ENCODE results near the gene KPNA1. TPM values are rescaled to one million over a fixed set of nuclear protein-coding genes. Genes with fewer than 3 reads are reported as not detected.

The KPNA1 gene
- total RNA-seq, 1 experiment from 2014 or later, result 118 TPM

- Histone ChIP-seq H3K4me3 (ENCODE audit: low read depth in 2 of 2, low read length in 2 of 2) (no peak overlapping the region), H3K4me1 (ENCODE audit: control insufficient read depth, insufficient read depth, low read length) (no peaks in the 10 kb centered on the region; the same call in 1 of the 2 replicates), H3K36me3 (ENCODE audit: control insufficient read depth, insufficient read depth, low read length) (peaks cover 4% of the 10 kb centered on the region), H3K9me3 (ENCODE audit: control insufficient read depth, insufficient read depth, low read depth, low read length) (no peaks in the 10 kb centered on the region), H3K27ac (ENCODE audit: low read length) (no peak overlapping the region), H3K27me3 (ENCODE audit: control insufficient read depth, insufficient read depth, low read length) (no peaks in the 10 kb centered on the region)
- in situ Hi-C loops (cut with HindIII; ENCODE audit: low pct_unique_long_range_greater_than_20kb, low sequenced_read_pairs), result no loop called here
- TF ChIP-seq REST (IDR thresholded peaks at IDR 0.05; ENCODE audit: insufficient read depth in 1 of 2, low read depth in 2 of 2, low read length in 1 of 2) (no peak), SIN3A (IDR thresholded peaks at IDR 0.05; ENCODE audit: borderline replicate concordance, insufficient read depth, low read depth, low read length) (no peak), CTCF (IDR thresholded peaks at IDR 0.05) (no peak), TCF7L2 (IDR thresholded peaks at IDR 0.05; ENCODE audit: low read depth, low read length) (no peak), POLR2AphosphoS5 (IDR thresholded peaks at IDR 0.05; ENCODE audit: low read depth, low read length) (no peak)
- DNase-seq (ENCODE audit: low read depth, low spot score), result no peak
- POLR2A ChIA-PET, result no interaction called here
- no peak for ATAC-seq
- no TSS peak for BruUV-seq (replicated peaks)
- CTCF ChIA-PET, result no interaction called here
- intact Hi-C loops (cut with micrococcal nuclease; ENCODE audit: unreplicated experiment), result no loop called here
Observed at GRCh38 chr3:122469659-122470058, 45.1 kb downstream of the KPNA1 start.

- Histone ChIP-seq H3K4me1 (ENCODE audit: control insufficient read depth, insufficient read depth, low read length) (no peaks in the 10 kb centered on the region; the same call in 1 of the 2 replicates), H3K27ac (ENCODE audit: low read length) (no peak overlapping the region), H3K4me3 (ENCODE audit: low read depth in 2 of 2, low read length in 2 of 2) (no peak overlapping the region), H3K27me3 (ENCODE audit: control insufficient read depth, insufficient read depth, low read length) (no peaks in the 10 kb centered on the region), H3K9me3 (ENCODE audit: control insufficient read depth, insufficient read depth, low read depth, low read length) (no peaks in the 10 kb centered on the region), H3K36me3 (ENCODE audit: control insufficient read depth, insufficient read depth, low read length) (peaks cover 8% of the 10 kb centered on the region)
- ChIA-PET POLR2A (no interaction called here), CTCF (no interaction called here)
- in situ Hi-C loops (cut with HindIII; ENCODE audit: low pct_unique_long_range_greater_than_20kb, low sequenced_read_pairs), result no loop called here
- ATAC-seq (no peak), DNase-seq (ENCODE audit: low read depth, low spot score) (no peak)
- no TSS peak for BruUV-seq (replicated peaks)
- no peak for TF ChIP-seq SIN3A (IDR thresholded peaks at IDR 0.05; ENCODE audit: borderline replicate concordance, insufficient read depth, low read depth, low read length)
- no peak for TF ChIP-seq CTCF (IDR thresholded peaks at IDR 0.05)
- no peak for TF ChIP-seq TCF7L2 (IDR thresholded peaks at IDR 0.05; ENCODE audit: low read depth, low read length)
- TF ChIP-seq REST (IDR thresholded peaks at IDR 0.05; ENCODE audit: insufficient read depth in 1 of 2, low read depth in 2 of 2, low read length in 1 of 2), result no peak
- TF ChIP-seq POLR2AphosphoS5 (IDR thresholded peaks at IDR 0.05; ENCODE audit: low read depth, low read length), result no peak
- intact Hi-C loops (cut with micrococcal nuclease; ENCODE audit: unreplicated experiment), result no loop called here
Observed at GRCh38 chr3:122468896-122469533, 45.7 kb downstream of the KPNA1 start.

Data from Panc1 (cell line).